Stimulated activated CD8-positive, alpha-beta memory T cell treated with anti-CD3 and anti-CD28 coated beads, Interleukin-15, amount 100 ng/mL, for 48 hours (primary cell): ENCODE results near the gene LSM7.

Experiments used
- DNase-seq, 2 donors: peaks; one replicate each; pipeline ENCODE4 v3.0.0-alpha.2; 2020; ENCODE audit warnings: low read depth in 2 of 2

The LSM7 gene

GRCh38 chr19:2323707-2324106 is 4.7 kb downstream of the LSM7 start:
- no peak for DNase-seq

GRCh38 chr19:2321565-2322283 is 6.7 kb downstream of the LSM7 start:
- DNase-seq, result no peak

GRCh38 chr19:2320939-2321338 is 7.4 kb downstream of the LSM7 start:
- no peak for DNase-seq

DNA sequence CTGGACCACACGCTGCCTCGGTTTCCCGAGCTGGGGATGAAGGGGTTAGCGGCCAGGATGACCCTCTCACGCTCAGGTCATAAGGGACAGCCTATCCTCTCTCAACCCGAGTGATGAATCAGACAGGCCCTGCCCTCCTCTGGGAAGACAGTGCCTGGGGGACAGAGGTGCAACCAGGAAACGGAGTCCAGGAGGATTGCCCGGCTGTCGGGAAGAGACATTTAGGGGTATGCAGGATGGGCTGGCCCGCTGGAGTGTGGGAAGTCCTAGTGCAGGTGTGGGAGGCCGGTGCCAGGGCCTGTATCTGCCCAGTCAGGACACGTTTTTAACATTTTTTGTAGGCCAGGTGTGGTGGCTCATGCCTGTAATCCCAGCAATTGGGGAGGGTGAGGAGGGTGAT is 8.3 kb downstream of the LSM7 start:
- no peak for DNase-seq

DNA sequence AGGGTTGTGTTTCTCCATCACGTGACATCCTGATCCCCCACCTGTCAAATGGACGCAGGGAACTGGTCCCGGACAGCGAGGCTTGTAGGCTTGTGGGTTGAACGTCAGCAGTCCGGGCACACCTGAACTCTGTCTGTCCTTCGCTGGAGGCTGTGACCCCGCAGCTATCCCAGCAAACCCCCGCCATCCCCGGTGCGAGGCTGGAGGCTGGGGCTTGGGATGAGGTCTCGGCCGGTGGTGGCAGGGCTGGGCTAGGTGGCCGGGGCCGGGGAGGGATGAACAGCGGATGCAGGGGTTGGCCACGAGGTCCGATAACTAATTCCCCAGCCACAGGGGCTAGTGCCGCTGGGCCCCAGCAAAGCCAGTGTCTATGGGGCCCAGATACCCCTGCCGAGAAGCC is 8.8 kb downstream of the LSM7 start:
- DNase-seq, result no peak

DNA sequence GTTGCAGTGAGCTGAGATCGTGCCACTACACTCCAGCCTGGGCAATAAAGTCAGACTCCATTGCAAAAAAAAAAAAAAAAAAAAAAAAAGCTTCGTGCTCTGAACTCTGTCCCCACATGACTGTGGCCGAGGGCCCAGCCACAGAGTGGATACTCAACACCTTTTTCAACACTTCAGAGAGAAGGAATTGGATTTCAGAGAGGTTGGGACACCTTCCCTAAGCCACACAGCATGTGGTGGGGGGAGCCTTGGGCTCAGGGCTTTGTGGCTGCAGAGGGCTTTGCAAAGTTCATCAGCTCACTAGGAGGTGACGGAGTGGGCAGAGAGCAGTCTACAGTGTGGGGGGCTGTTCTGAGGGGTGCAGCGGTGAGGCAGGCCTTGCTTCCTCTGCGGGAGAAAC is 9.5 kb downstream of the LSM7 start:
- no peak for DNase-seq

DNA sequence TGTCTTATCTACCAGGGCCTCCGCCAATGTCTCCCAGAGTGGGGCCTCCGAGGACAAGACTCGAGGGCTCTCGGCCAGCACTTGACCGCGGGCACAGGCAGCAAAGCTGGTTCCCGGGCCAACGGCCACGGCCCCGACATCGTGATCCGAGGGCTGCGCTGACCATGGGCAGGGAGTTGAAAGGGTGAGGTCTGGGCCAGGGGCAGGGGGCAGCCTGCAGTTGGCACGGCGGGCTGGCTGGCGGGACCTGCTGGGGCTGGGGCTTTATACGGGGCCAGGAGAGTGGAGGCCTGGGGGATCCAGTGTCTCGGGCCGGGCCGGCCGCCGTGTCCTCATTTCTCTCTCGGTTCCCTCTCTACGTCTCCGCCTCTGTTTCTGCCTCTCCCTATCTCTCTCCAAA is 10.6 kb downstream of the LSM7 start:
- DNase-seq, result no peak

DNA sequence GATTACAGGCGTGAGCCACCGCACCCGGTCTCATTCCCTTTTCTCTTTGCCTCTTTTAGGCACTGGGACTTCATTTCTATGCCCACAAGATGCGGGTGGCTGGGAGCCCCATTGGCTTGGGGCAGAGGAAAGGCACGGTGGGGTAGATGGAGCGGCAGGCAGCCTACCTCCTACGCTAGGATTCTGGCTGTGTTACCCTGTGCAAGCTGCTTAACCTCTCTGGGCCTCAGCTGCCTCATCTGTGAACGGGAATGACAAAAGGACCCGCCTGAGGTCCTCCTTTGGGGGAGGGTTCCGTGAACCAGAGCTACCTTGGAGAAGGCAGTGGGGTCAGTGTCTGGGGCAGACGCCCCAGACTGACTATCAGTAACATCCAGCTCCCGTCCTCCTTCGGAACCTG is 11.1 kb downstream of the LSM7 start:
- DNase-seq, result no peak

DNA sequence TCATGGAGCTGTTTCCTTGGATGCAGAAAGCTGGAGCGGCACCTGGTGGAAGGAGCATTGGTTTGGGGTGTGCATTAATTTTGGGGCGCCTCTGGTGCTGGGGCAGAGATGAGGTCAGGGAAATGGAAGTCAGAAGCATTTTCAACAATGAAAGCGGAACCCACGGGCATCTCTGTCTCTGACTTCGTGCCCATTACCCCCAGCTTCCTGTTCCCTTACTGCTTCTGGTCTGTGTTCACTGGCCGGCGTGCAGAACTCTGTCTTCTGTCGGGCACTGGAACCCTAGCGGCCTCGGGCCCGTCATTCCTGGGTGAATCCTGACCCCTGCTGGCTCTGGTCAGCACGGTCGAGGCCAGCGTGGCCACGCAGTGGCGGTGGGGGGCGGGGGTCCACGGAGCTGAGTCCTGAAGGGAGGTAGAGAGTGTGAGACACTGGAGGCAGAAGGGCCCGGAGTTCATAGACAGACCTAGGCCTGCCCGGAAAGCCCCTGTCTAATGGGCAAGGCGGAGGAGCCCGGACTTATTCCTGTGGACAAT is 12.5 kb downstream of the LSM7 start:
- DNase-seq, result no peak

DNA sequence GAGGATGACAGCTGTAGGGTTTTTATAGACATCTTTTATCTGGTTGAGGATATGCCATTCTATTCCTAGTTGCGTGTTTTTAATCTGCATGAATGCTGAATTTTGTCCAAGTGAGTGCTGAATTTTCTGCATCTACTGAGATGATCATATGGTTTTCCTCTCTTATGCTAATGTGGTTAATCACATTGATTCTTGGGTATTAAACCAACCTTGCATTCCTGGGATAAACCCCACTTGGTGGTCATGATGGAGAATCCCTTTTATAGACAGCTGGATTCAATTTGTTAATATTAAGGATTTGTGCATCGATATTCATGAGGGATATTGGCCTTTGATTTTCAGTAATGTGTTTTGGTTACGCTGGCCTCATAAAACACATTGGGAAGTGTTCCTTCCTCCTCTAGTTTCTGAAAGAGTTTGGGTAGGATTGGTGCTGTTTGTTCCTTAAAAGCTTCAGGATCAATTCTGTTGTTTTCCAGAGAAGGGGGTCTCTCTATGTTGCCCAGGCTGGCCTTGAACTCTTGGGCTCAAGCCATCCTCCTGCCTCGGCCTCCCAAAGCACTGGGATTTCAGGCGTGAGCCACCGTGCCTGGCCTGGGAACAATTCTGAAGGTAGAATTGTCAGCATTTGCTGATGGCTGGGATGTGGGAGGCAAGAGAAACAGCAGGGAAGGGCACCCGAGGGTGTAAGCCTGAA is 13.1 kb downstream of the LSM7 start:
- no peak for DNase-seq

- DNase-seq, result no peak
Observed at GRCh38 chr19:2312820-2313501, 15.4 kb downstream of the LSM7 start.

GRCh38 chr19:2311093-2311492 is 17.3 kb downstream of the LSM7 start:
- no peak for DNase-seq

DNA sequence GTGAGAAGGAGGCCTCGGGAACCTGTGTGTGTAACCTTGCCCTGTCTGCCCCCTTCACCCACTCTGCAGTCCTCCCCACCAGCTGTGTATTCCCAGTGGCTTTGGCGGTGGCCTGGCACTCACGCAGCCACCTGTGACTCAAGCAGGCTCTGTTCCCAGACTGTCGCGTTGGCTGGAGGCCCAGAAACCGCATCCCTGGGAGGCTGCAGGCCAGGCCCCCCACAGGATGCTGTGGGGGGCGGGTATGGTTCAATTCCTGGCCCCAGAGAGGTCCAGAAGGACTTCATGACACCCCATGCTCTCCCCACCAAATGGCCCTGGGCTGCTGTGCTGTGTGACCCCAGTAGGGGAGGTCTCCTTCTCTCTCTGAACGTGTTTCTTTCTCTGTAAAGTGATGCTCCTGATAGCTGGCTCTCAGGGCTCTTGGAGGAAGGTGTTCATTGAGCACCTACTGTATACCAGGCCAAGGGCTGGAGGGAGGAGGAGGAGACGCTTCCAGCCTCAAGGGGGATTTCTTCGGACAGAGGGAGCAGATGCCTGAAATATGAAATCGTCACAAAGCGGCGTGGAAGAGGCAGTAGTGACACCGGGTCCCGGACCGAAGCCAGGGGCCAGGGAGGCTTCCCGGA is 18.5 kb downstream of the LSM7 start:
- DNase-seq, result no peak

GRCh38 chr19:2308114-2308556 is 20.3 kb downstream of the LSM7 start, which contains the start of gene LINGO3:
TSS of gene LINGO3 (minus strand) at chr19:2308154. CDS start at chr19:2291776, 16,378 bp downstream.
- no peak for DNase-seq

GRCh38 chr19:2307518-2308012 is 20.8 kb downstream of the LSM7 start:
- DNase-seq, result no peak

- DNase-seq, result no peak
Observed at GRCh38 chr19:2306971-2307370, 21.4 kb downstream of the LSM7 start.

GRCh38 chr19:2306281-2306806 is 22.0 kb downstream of the LSM7 start:
- DNase-seq, result no peak

DNA sequence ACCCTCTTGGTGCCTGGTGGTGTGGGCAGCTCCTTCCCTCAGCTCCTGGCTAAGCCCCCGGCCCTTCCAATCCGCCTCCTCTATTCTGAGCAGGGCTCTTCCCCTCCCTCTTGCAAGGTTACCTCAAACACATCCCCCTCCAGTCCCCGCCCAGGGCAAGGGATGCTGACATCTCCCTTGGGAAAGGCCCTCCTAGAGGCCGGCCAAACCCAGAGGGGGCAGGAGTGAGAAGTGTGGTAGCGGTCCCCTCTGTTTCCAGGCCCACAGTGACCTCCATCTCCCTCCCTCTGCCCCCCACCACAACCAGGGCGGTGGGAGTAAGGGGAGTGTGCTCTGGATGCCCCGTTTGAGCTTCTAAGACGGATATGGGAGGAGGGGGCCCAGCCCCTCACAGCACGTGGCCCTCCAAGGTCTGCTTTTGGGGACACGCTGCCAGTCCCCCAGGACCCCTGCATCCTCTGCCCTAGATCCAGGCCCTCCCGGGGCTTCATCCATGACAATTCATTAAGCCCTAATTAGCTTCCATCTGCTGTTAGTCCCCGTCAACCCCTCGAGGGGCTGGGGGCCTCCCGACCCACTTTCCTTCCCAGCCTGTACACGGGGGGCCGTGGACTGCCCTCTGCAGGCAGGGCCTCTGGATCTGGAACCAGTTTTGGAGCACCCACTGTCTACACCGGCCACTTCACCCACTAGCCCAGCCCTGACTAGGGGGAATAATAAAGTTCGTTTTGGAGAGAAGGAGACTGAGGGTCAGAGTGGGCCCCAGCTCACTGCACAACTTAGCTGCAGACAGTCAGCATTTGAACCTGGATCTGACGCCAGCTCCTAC is 22.7 kb downstream of the LSM7 start:
- no peak for DNase-seq

GRCh38 chr19:2303211-2303798 is 25.1 kb downstream of the LSM7 start:
- DNase-seq, result no peak
